ENCODE data around the gene PZP.

DNA sequence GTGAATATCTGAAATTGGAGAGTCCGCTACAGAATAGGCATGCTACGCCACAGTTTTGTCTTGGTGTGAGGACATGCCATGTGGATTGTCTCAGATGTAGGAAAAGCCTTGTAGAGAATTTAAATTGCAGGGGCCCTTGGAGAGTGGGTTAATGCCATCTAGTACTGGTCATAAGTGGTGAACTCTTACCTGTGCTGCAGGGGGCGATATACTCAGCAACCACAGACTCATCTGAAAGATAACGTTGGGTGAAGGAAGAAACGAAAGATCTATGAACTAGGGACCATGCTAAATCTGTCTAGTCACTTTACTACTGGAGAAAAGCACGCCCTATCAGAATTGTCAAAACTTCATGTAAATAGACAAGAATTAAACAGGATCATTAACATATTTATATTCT lies 58.8 kb downstream of the PZP start:
- TF ChIP-seq POLR2A (IDR thresholded peaks at IDR 0.05), result no peak
- TF ChIP-seq, protein P1, sequence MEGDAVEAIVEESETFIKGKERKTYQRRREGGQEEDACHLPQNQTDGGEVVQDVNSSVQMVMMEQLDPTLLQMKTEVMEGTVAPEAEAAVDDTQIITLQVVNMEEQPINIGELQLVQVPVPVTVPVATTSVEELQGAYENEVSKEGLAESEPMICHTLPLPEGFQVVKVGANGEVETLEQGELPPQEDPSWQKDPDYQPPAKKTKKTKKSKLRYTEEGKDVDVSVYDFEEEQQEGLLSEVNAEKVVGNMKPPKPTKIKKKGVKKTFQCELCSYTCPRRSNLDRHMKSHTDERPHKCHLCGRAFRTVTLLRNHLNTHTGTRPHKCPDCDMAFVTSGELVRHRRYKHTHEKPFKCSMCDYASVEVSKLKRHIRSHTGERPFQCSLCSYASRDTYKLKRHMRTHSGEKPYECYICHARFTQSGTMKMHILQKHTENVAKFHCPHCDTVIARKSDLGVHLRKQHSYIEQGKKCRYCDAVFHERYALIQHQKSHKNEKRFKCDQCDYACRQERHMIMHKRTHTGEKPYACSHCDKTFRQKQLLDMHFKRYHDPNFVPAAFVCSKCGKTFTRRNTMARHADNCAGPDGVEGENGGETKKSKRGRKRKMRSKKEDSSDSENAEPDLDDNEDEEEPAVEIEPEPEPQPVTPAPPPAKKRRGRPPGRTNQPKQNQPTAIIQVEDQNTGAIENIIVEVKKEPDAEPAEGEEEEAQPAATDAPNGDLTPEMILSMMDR (IDR thresholded peaks at IDR 0.05 in 4 of 5, conservative IDR thresholded peaks at IDR 0.05 in 1 of 5), result no peak

Data from gastrocnemius medialis (tissue), 4 donors.